Measurements from ENCODE around the gene NME4.

The NME4 gene

GRCh38 chr16:363766-364490 is 33.1 kb upstream of the NME4 start:
- DNase-seq (ENCODE audit: low spot score) = no peak

GRCh38 chr16:364595-365491 is 32.2 kb upstream of the NME4 start:
- peak; percentile 49 for DNase-seq (ENCODE audit: low spot score)

DNA sequence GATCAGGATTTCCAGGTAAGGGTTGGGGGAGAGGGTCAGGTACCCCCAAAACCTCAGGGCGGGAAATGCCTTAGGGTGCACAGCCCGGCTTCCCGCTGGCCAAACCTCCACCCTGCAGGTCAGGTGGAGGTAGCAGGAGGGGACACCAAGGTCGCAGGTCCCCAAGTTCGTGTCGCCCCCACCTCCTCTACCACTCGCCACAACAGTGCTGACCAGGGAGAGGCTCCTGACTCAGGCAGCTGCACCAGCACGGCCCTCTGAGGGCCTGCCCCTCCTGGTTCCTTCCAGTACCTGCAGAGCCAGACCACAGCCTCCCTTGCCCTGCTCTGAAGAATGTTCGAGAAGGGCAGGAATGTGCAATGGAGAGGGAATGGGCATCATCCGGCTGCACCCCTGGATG is 30.5 kb upstream of the NME4 start:
- DNase-seq (ENCODE audit: low spot score) = no peak

- DNase-seq (ENCODE audit: low spot score) = no peak
Observed at GRCh38 chr16:367333-367903, 29.6 kb upstream of the NME4 start.

DNA sequence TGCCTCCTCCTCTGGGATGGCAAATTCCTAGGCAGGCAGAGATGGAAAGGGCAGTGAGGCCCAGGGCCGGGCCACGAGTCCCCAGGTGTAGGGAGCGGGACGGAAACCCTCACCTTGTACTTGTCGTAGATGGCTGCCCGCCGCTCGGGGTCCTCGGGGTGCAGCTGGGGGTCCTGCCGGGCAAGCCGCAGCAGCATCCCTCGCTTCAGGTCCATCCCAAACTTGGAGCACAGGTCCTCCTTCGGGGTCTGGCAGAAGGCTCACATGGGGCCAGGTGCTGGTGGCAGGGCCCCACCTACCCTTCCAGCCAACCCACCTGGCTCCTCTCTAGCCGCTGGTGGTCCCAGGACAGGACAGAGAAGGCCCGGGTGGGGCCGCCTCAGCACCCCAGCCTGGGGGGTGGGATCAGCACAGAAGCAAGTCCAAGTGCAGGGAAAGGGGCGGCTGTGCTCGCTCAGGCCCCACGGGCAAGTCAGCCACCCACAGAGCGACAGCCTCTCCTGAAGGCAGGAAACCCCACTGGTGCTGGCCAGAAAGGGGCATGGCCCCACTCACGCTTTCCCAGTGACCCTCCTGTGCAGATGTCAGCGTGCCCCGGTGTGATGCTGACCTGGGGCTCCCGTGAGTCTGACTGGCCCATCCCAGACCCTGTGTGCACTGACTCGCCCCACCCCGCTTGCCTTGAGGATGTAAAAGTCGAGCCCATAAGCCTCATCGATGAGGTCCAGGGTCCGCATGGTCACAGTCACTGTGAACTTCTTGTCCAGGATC is 28.4 kb upstream of the NME4 start:
- no peak for DNase-seq (ENCODE audit: low spot score)

DNA sequence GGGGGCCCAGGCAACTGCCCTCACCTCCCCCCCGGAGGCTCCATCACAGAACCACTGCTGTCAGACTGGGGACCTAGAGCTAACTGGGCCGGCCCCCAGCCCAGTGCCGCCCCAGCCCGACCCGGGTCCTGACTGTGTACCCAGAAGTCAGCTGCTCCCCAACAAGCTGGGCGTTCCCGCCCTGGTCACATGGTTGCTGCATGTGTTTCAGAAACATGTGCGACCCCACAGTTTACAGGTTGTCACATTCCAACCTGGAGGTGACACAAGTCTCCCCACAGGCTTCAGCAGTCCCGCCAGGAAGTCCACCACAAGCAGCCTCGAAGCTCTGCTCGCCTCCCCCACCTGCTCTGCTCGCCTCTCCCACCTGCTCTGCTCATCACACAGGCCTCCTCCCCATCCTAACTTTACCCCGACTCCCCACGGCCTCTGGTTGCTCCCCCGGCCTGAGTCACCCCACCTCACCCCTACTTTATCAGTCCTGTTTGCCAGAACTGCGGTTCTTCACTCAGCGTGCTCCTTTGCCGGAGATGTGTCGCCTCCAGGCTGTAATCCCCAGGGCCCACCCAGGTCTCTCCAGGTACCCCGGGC is 27.6 kb upstream of the NME4 start:
- no peak for DNase-seq (ENCODE audit: low spot score)

DNA sequence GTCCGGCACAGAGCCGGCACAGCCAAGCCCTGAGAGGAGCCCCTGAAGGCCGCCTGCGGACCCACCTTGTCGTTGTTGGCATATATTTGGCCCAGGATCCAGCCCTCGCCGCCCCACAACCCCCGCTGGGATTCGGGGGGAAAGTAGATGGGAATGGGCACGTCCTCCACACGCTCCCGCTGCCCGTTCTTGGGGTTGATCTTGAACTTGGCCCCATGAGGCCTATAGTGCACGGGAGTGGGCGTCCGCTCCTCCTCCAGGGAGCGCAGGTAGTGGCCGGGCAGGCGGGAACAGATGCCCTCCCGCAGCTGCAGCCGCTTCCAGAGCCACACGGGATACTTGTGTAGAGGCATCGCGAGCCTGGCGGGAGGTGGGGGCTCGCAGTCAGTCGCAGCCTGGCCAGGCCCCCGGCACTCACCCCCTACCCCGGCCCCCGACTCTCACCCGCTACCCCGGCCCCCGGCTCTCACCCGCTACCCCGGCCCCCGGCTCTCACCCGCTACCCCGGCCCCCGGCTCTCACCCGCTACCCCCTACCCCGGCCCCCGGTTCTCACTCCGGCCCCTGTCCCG is 27.0 kb upstream of the NME4 start:
- peak; percentile 43 for DNase-seq (ENCODE audit: low spot score)

DNA sequence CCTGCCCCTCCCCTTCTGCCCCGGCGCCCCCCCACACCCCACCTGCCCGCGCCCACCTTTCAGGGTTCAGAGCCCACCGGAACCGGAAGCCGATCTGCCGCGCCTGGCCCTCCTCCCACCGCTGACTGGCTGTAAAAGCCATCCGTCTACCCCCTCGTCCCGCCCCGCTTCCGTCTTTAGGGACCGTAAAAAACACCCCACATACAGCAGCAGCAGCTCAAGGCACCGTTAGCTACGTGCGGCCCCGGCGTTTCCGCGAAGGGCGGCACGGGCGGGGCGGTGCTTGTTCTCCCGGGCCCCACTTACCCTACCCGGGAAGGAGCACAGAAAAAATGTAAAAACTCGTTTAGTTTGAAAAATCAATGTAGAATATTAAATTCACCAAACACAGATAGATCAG is 26.6 kb upstream of the NME4 start, which contains the start of gene MRPL28:
Gene MRPL28 (minus strand): TSS at position 96 of the 400 bp plus-strand sequence. CDS start 320 bp downstream, outside the sequence.
- DNase-seq (ENCODE audit: low spot score) = peak; percentile 98

DNA sequence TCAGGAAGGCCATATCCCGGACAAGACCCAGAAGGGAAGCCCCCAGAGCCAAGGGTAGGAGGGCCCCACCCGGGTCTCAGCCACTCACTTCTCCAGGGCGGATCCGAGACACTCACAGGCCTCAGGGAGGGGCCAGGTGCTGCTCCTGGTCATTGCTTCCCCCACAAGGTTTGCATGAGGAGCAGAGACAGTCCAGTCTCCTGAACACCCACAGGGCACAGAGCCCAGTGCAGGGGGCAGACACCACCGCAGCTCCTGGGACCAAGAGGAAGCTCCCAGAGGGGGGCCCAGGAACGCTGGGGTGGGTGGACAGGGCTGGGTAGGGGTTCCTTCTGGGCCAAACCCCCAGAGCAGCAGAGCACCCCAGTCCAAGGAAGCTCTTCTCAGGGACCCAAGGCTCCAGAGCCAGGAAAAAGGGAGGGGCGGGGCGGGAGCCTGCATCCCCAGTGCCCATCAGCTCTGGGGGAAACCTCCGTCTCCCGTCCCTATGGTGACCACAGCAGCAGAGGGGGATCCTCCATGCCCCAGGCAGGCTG is 26.0 kb upstream of the NME4 start:
- no peak for DNase-seq (ENCODE audit: low spot score)

- DNase-seq (ENCODE audit: low spot score) = no peak
Observed at GRCh38 chr16:371515-372301, 25.3 kb upstream of the NME4 start.

DNA sequence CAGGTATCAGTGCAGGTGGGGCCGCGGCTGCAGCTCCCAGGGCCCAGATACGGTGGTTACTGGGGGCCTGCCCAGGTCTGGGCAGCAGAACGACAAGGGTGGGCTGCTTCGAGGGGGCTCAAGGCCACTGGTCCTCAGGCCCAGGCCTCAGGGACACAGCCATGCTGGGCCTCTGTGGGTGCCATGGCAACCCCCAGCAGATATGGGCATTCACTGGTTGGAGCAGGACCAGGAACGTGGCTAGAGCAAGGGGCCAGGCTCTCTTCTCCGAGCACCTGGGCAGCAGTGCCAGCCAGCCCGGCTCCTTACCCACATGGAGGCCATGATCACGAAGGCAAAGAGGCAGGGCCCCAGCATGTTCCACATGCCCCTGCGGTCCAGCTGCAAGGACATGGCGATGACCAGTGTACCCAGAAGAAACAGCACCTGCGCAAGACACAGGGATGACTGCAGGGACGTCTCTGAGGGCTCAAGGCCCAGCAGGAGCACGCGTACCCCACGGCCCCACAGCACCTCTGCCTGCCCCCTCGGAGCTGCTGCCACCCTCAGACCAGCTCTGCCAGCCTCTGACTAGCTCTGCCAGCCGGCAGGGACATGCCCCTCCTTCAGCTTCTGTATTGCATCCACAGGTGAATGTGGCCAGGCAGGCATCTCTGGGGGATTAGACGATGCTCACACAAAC is 24.6 kb upstream of the NME4 start:
- no peak for DNase-seq (ENCODE audit: low spot score)

GRCh38 chr16:373020-373598 is 23.9 kb upstream of the NME4 start:
- DNase-seq (ENCODE audit: low spot score) = no peak

- no peak for DNase-seq (ENCODE audit: low spot score)
Observed at GRCh38 chr16:373848-374615, 23.0 kb upstream of the NME4 start.

DNA sequence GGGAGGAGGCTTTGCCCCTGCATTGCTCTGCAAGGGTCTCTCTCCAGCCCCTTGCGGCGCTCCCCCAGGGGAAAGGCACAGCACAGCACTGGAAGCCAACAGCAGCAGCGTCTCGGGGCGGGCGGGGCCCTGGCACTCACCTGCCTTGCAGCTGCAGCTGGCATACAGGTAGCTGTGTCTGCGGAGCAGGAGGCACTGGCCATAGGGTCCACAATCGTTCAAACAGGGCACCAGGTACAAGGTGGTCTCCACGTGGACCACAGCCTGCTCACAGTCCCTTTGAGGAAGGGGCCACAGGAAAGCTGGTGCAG is 22.4 kb upstream of the NME4 start:
- no peak for DNase-seq (ENCODE audit: low spot score)

GRCh38 chr16:375212-375611 is 21.8 kb upstream of the NME4 start:
- no peak for DNase-seq (ENCODE audit: low spot score)

GRCh38 chr16:375927-376816 is 20.8 kb upstream of the NME4 start:
- DNase-seq (ENCODE audit: low spot score) = no peak

DNA sequence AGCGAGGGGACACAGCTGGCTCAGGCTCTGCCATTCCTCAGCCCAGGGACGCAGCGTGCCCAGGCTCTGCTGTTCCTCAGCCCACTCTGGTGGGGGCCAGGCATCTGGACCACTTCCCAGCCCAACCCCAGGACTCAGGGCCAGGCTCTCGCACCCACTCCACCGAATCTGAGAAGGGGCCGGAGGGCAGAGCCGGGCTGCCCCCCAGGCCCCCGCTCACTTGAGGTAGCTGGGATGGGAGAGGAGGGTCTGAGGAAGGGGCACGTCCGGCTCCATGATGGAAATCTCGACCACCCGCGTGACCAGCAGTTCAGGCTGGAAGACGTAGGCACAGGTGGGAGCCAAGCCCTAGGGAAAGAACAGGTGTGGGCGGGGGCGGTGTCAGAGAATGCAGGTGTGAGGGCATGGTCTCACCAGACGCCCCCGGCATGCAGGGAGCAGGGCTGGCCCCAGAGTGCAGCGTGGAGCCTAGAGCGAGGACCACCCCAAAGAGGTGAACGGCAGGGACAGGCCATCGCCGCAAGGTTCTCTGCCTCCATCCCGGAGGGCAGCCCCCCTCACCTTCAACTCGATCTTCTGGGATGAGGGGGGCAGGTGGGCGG is 20.1 kb upstream of the NME4 start:
- DNase-seq (ENCODE audit: low spot score) = no peak

Measured in AG20443 (cell line).